UCSD-AML1 (cell line): Measurements from ENCODE around the gene NUMB.
"Not testable (repeated sequence)": the region's sequence is repeated elsewhere in the genome, so short reads cannot be mapped to it uniquely, and the experiment has no call there.

Experiments
- DNase-seq: peaks from one replicate; lab custom pipeline; 2025; ENCODE audit not compliant: unreplicated experiment; lab: John Stamatoyannopoulos, UW

The NUMB gene

GRCh38 chr14:73423092-73423491, 35.3 kb downstream of the NUMB start:
- DNase-seq, result not testable (repeated sequence)

GRCh38 chr14:73422515-73422914, 35.8 kb downstream of the NUMB start:
- DNase-seq, result no peak

DNA sequence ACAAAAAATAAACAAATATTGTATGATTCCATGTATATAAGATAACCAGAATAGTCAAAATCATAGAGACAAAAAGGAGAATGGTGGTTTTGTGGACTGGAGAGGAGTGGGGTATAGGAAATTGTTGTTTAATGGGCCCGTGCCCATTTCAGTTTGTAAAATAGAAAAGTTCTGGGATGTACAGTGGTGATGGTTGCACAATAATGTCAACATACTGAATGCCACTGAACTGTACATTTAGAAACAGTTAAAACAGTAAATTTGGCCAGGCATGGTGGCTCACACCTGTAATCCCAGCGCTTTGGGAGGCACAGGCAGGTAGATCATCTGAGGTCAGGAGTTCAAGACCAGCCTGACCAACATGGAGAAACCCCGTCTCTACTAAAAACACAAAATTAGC, 40.1 kb downstream of the NUMB start:
- DNase-seq, result no peak

- not testable (repeated sequence) for DNase-seq
Observed at GRCh38 chr14:73406248-73406647, 52.1 kb downstream of the NUMB start.

DNA sequence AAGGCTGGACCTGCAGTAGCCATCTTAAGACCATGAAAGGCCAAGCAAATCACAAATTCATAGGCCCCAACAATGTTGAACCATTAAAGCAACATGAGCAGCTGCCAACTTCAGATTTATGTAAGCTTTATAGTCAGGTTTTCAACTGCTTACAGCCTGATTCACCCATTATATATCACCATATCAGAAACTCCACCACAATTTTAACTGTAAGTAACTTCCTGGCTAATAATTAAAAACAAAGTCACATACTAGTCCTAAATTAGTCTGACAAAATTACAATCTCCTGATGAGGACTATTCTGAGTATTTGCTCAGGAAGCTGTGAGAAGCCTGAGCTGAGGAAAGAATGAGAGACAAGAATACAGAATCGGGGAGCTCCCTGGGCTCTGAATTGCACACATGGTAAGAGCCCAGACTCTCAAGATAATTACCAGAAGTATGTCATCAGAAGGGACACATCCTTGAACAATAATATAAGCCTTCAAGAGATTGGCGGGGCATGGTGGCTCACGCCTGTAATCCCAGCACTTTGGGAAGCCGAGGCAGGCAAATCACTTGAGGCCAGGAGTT, 55.1 kb downstream of the NUMB start:
- no peak for DNase-seq

GRCh38 chr14:73402579-73402978, 55.8 kb downstream of the NUMB start:
- no peak for DNase-seq

DNA sequence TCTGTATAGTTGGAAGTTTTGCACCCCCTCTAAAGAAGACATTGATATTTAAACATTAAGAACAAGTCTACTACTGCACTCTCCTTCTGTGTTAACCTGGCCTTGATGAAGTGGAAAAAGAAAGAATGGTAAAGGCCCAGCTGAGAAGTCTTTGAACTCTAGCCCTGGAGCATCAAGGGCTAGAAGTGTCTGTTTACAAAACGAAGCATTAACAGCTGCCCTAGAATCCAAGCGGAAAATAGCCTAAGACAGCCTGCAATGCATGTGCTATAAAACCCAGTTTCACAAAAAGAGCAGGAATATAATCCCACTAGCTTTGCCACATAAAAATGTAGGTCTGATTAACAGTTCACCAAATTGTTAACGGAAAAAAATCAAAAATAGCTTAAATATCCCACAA, 60.5 kb downstream of the NUMB start:
- no peak for DNase-seq

- DNase-seq, result no peak
Observed at GRCh38 chr14:73394317-73394716, 64.0 kb downstream of the NUMB start.

DNA sequence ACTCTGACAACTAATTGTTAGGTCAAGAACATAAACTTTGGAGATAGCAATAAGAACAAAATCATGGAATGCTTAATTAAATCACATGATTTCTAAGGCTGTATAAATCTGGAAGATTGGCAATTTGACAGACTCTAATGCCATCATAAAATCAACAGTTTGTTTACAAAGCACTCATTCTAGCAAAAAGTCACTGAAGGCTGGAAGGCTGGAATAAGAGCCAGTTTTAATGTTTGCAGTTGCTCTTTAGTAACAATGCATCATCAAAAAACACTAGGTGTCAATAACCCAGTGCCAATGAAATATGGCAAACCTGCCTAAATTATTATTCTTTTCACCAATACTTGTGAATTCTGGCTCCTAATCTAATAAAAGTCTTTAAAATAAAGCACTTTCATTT, 65.0 kb downstream of the NUMB start:
- no peak for DNase-seq

DNA sequence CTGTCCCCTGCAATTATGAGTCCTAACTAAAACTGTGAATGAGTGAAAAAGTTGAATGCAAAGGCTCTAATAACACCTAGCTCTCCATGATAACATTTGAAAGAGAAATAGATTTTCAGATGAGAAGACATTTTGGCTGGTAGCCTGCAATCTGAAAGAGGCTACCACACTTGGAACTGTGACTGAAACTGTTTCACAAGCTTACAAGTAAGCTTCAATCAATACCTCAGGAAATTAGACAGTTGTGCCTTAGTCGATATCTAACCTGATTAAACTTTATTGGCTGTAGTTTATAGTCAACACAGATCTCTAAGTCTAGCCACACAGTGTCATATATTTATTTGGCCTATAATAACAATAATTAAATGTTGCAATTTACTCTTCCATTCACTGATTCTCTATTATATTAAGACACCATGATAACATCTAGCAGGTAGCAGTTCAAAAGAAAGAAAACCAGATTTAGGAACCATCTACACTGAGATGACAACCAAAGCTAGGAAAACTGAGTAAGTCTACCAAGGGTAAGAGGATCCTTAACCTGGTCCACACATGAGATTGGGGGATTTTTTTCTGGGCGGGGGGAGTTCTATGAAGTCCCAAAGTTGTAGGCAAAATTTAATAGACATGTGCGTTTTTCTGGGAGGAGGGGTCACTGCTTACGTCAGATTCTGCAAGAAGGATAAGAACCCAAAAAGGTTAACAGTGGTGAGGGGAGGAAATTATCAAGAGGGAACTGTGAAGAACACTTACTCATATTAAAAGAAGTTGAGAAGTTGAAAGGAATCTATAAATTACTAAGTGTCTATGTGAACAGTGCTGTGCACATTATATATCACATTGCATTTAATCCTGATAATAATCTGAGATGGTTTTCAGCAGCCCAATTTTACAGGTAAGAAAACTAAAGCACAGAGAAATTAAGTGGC, 65.8 kb downstream of the NUMB start:
- DNase-seq, result no peak

- not testable (repeated sequence) for DNase-seq
Observed at GRCh38 chr14:73387860-73388259, 70.5 kb downstream of the NUMB start.

- DNase-seq, result no peak
Observed at GRCh38 chr14:73386342-73386741, 72.0 kb downstream of the NUMB start.

DNA sequence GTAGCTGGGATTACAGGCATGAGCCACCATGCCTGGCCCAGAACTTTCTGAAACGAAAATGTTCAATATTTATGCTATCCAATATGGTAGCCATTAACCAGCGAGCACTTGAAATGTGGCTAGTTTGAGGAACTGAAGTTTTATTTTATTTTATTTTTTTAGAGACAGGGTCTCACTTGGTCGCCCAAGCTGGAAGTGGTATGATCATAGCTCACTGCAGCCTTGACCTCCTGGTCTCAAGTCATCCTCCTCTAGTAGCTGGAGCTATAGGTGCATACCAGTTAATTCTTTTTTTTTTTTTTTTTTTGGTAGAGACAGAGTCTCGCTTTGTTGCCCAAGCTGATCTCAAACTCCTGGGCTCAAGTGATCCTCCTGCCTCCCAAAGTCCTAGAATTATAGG, 73.3 kb downstream of the NUMB start:
- DNase-seq, result not testable (repeated sequence)

- DNase-seq, result no peak
Observed at GRCh38 chr14:73383356-73383755, 75.0 kb downstream of the NUMB start.

GRCh38 chr14:73381380-73382013, 76.8 kb downstream of the NUMB start:
- DNase-seq, result no peak

GRCh38 chr14:73376585-73376984, 81.8 kb downstream of the NUMB start:
- no peak for DNase-seq

DNA sequence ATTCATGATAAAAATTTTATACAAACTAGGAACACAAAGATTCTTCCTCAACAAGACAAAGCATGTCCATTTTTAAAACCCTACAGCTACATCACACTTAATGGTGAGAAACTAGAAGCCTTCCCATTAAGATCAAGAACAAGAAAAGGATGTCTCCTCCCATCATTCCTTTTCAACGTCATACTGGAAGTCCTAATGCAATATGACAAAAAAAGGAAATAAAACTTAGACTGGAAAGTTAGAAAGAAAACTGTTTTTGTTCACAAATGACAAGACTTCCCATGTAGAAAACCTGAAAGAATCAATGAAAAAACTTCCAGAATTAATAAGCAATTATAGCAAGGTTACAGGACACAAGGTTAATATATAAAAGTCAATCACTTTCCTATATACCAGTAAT, 82.5 kb downstream of the NUMB start:
- DNase-seq, result no peak

DNA sequence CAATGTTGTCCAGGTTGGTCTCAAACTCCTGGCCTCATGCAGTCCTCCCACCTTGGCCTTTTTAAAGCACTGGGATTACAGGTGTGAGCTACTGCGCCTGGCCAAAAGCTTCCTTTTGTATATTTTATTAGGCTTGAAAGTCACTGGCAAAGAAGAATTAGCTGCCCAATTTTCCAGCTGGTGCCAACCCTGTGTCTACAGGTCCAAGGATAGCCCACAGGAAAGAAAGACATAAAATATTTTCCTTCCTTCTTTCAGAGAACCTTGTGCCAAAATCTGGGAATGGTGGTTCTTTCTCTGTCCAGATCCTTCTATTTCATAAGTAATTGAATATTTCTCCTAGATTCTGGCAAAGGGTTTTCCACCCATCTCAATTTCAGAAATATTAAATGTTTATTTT, 84.1 kb downstream of the NUMB start:
- DNase-seq, result no peak

DNA sequence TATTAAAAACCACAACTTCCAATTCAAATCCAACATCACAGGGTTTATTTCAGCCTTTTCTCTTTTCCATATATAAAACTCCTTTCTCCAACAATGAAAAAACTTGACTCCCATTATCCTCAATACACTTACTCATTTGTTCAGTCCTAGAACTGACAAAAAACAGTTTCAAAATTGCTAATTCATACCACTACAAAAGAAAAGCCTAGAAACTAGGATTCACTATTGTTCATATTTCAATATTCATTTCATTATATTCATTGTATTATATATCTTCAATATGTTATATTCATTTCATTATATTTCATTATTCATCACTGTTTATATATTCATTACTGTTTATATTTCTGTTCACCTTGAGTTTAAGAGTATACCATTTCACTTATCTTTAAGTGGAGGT, 85.8 kb downstream of the NUMB start:
- DNase-seq, result no peak

DNA sequence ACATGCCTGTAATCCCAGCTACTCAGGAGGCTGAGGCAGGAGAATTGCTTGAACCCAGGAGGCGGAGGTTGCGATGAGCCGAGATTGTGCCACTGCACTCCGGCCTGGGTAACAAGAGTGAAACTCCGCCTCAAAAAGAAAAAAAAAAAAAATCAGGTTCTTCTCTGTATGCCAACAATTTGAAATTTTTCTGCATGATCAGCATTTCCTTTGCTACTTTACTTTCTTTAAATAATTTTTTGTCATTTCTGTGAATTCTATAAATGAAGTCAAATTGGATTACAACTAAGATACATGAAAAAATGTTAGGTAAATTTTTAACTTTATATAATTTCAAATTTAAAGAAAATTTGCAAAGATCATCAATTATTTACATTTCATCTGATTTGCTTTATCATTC, 87.8 kb downstream of the NUMB start:
- no peak for DNase-seq

DNA sequence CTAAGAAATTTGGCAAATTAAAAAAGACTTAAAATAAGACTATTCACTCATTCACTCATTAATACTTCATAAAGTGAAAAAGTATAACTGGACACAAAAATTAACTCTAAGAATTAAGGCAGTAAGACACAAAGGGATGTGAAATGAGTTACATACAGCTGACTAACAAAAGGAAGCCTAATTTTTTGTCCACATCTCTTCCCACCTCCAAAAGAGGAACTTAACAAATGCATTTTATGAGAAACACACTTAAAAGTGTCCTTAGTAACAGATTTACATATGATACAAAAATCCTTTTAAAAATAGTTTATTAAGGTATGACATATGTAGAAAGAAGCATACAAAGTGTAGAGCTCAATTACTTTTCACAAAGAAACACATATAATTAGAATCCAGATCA, 88.9 kb downstream of the NUMB start:
- no peak for DNase-seq

DNA sequence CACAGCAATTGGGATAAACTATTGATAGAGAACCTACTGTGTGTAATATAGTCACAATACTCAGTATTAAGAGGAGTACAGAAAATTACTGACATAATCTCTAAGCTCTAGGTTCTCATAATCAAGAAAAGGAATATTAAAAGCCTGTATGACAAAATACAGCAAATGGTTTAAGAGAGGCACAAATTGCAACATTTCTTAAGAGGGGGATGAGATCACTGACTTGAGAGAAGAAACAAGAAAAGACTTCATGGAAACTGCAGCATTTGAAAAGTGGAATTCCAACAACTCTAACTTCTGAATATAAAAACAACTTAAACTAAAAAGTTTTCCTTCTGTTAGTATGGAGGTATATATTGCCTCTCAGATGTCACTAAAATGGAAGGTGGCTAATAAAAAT, 89.7 kb downstream of the NUMB start:
- DNase-seq, result no peak
